Liver (tissue), 9 donors: Measurements from ENCODE around the gene DNAL4. TPM values are rescaled to one million over a fixed set of nuclear protein-coding genes. Genes with fewer than 3 reads are reported as not detected.

ENCODE experiments used
- DNase-seq: peaks from one replicate; pipeline ENCODE4 v3.0.0-alpha.2; 2017; ENCODE audit warnings: low spot score
- H3K27ac ChIP-seq, 2 donors: one replicate each; pipeline ENCODE4 v1.7.0; 2013; ENCODE audit warnings: inconsistent platforms in 2 of 2, low read length in 2 of 2, control low read depth in 1 of 2, low read depth in 1 of 2, mild to moderate bottlenecking in 1 of 2
- H3K27me3 ChIP-seq, 4 donors: one replicate each; pipeline versions ENCODE4 v1.6.1 to v1.7.0; 2013; ENCODE audit warnings: low read length in 3 of 4, inconsistent platforms in 1 of 4, mild to moderate bottlenecking in 1 of 4, moderate library complexity in 1 of 4; ENCODE audit not compliant: control insufficient read depth in 4 of 4, insufficient read depth in 4 of 4
- H3K36me3 ChIP-seq, 4 donors: one replicate each; pipeline versions ENCODE4 v1.6.1 to v1.7.0; 2013; ENCODE audit warnings: low read length in 3 of 4, mild to moderate bottlenecking in 3 of 4, low read depth in 1 of 4, moderate library complexity in 1 of 4; ENCODE audit not compliant: control insufficient read depth in 4 of 4, insufficient read depth in 3 of 4
- H3K4me1 ChIP-seq, 4 donors: one replicate each; pipeline versions ENCODE4 v1.6.1 to v1.7.0; 2013; ENCODE audit warnings: low read length in 3 of 4, mild to moderate bottlenecking in 3 of 4, moderate library complexity in 1 of 4; ENCODE audit not compliant: control insufficient read depth in 4 of 4, insufficient read depth in 4 of 4
- H3K4me3 ChIP-seq, 3 donors: one replicate each; pipeline versions ENCODE4 v1.6.1 to v1.7.0; 2013; ENCODE audit warnings: low read length in 3 of 3, control low read depth in 1 of 3, low read depth in 1 of 3, mild to moderate bottlenecking in 1 of 3
- H3K9ac ChIP-seq, 2 donors: one replicate each; pipeline ENCODE4 v1.7.0; 2013; ENCODE audit warnings: low read length in 2 of 2, mild to moderate bottlenecking in 2 of 2, moderate library complexity in 2 of 2, control low read depth in 1 of 2, low read depth in 1 of 2
- H3K9me3 ChIP-seq, 4 donors: one replicate each; pipeline versions ENCODE4 v1.6.1 to v1.7.0; 2013; ENCODE audit warnings: low read length in 3 of 4; ENCODE audit not compliant: control insufficient read depth in 4 of 4
- EGR1 ChIP-seq, 2 donors: IDR thresholded peaks; 2 replicates each; pipeline ENCODE4 v1.6.1; 2016 to 2018; ENCODE audit warnings: antibody characterized with exemption in 2 of 2, low read depth in 2 of 2
- FOXA1 ChIP-seq: IDR thresholded peaks from 2 replicates; pipeline ENCODE4 v1.6.1; 2016; ENCODE audit warnings: antibody characterized with exemption
- GABPA ChIP-seq, 2 donors: IDR thresholded peaks in 1 of 2; conservative IDR thresholded peaks in 1 of 2; 2 replicates each; pipeline ENCODE4 v1.6.1; 2016; ENCODE audit warnings: antibody characterized with exemption in 2 of 2, mild to moderate bottlenecking in 1 of 2, moderate library complexity in 1 of 2
- HNF4A ChIP-seq, 2 donors: conservative IDR thresholded peaks; 2 replicates each; pipeline ENCODE4 v1.6.1; 2016; ENCODE audit warnings: antibody characterized with exemption in 2 of 2, mild to moderate bottlenecking in 2 of 2
- HNF4G ChIP-seq: IDR thresholded peaks from 2 replicates; pipeline ENCODE4 v1.6.1; 2016; ENCODE audit warnings: antibody characterized with exemption
- JUND ChIP-seq, 2 donors: IDR thresholded peaks; 2 replicates each; pipeline ENCODE4 v1.6.1; 2016; ENCODE audit warnings: antibody characterized with exemption in 2 of 2
- NR2F2 ChIP-seq: IDR thresholded peaks from 2 replicates; pipeline ENCODE4 v1.6.1; 2016; ENCODE audit warnings: antibody characterized with exemption
- RAD21 ChIP-seq, 2 donors: IDR thresholded peaks; 2 replicates each; pipeline ENCODE4 v1.6.1; 2016; ENCODE audit warnings: antibody characterized with exemption in 2 of 2, mild to moderate bottlenecking in 2 of 2
- RXRA ChIP-seq, 2 donors: IDR thresholded peaks; 2 replicates each; pipeline ENCODE4 v1.6.1; 2017 to 2018; ENCODE audit warnings: antibody characterized with exemption in 2 of 2, mild to moderate bottlenecking in 1 of 2
- SP1 ChIP-seq: IDR thresholded peaks from 2 replicates; pipeline ENCODE4 v1.6.1; 2018; ENCODE audit warnings: antibody characterized with exemption, mild to moderate bottlenecking
- TAF1 ChIP-seq: conservative IDR thresholded peaks from 2 replicates; pipeline ENCODE4 v1.6.1; 2016; ENCODE audit warnings: antibody characterized with exemption, mild to moderate bottlenecking
- WGBS: extraction: QIAGEN DNeasy Blood & Tissue Kit; methylation state at CpG from one replicate; pipeline ENCODE4 v1.1.7; 2013; 5-methylcytosine and 5-hydroxymethylcytosine counted together
- polyA plus RNA-seq, 2 donors: library from polyadenylated mRNA; stranded (reverse) in 1 of 2; unstranded in 1 of 2; fragments of 200-250 nt in 1 of 2; fragments of >200 nt in 1 of 2; fragmentation: Nextera tagmentation in 1 of 2; extraction: Ambion mirVana in 1 of 2; gene quantifications; one replicate each; pipeline versions ENCODE4 v1.2.1 to v1.2.3, GENCODE V29; 2013 to 2015
- total RNA-seq, 2 donors: library from RNA; depleted of rRNA; stranded (reverse); fragments of >200 nt; gene quantifications; one replicate each; pipeline ENCODE4 v1.2.3, GENCODE V29; 2014
- TF ChIP-seq, protein P1 (sequence below): fragments of 150-350 bp; IDR thresholded peaks from 2 replicates; pipeline ENCODE4 v1.5.1; 2017; ENCODE audit warnings: improper control_type of control experiment, low read depth, low read length; ENCODE audit not compliant: missing input control
- TF ChIP-seq, protein P2 (sequence below): IDR thresholded peaks from 2 replicates; pipeline ENCODE4 v1.6.1; 2016; ENCODE audit warnings: antibody characterized with exemption
- TF ChIP-seq, protein P3 (sequence below): IDR thresholded peaks from 2 replicates; pipeline ENCODE4 v1.6.1; 2016; ENCODE audit warnings: antibody characterized with exemption
- TF ChIP-seq, protein P4 (sequence below): IDR thresholded peaks from 2 replicates; pipeline ENCODE4 v1.6.1; 2016; ENCODE audit warnings: antibody characterized with exemption, mild to moderate bottlenecking
- TF ChIP-seq, protein P5 (sequence below): IDR thresholded peaks from 2 replicates; pipeline ENCODE4 v1.6.1; 2016; ENCODE audit warnings: antibody characterized with exemption
- donor health status: healthy.
- donor health status: healthy.
- donor health status: healthy.
- donor health status: healthy.
- donor health status: healthy.

DNAL4 gene
- total and polyA plus RNA-seq, 4 donors: 4.0 to 5.6 (median 4.9) TPM

DNA sequence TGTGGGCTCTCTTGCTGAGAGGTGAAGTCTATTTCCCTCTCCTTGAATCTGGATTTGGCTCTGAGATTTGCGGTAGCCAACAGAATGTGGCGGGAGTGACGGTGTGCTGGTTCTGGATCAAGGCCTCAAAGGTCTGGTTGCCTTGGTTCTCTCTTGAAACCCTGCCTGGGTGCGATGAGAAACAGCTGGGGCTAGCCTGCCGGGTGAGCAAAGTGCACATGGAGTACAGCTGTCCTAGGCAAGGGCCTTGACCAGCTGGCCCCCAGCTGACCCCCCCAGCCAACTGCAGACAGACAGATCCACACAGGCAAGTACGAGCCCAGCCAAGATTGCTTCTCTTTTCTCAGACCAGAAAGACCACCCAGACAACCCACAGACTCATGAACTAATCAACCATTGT, 49.0 kb downstream of the DNAL4 start (continued):
- TF ChIP-seq, protein P1, sequence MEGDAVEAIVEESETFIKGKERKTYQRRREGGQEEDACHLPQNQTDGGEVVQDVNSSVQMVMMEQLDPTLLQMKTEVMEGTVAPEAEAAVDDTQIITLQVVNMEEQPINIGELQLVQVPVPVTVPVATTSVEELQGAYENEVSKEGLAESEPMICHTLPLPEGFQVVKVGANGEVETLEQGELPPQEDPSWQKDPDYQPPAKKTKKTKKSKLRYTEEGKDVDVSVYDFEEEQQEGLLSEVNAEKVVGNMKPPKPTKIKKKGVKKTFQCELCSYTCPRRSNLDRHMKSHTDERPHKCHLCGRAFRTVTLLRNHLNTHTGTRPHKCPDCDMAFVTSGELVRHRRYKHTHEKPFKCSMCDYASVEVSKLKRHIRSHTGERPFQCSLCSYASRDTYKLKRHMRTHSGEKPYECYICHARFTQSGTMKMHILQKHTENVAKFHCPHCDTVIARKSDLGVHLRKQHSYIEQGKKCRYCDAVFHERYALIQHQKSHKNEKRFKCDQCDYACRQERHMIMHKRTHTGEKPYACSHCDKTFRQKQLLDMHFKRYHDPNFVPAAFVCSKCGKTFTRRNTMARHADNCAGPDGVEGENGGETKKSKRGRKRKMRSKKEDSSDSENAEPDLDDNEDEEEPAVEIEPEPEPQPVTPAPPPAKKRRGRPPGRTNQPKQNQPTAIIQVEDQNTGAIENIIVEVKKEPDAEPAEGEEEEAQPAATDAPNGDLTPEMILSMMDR: no peak
- TF ChIP-seq RXRA (IDR thresholded peaks at IDR 0.05): peak; percentile 80 to 89
- TF ChIP-seq, protein P2, sequence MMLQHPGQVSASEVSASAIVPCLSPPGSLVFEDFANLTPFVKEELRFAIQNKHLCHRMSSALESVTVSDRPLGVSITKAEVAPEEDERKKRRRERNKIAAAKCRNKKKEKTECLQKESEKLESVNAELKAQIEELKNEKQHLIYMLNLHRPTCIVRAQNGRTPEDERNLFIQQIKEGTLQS: no peak

DNA sequence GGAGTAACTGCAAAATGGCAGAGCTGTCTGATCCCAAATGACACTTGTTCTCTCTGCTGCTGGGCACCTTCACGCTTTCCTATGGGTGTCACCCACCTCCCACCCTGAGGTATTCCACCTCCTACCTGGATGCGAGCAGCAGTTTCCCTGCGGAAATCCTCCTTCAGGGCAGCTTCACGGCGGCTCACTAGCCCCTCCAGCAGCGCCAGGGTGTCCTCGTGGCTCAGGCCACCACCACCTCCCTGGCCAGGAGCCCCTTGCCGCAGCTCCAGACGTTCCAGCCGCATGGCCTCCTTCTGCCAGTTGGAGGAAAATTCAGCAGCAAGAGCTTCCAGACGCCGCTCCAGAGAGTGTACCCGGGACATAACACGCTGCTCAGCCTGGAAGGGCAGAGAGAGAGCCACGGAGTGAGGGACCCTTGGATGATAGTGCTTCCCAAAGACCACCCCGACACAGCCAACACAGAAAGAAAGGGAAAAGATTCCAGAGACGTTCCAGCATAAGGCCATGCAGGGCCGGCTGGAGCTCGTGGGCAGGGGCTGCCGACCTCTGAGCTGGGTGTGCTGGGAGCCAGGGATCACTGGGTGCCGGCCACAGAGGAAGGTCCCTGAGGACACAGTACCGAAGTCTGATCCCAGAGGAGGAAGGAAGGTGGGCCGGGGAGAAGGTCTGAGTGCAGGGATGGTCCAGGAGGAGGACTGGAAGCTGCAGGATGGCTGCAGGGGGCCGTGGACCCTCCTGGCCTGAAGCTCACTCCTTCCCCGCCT, 51.6 kb downstream of the DNAL4 start:
- no peak for DNase-seq
- H3K9ac ChIP-seq: no peak overlapping the region
- no peaks in the 10 kb centered on the region for H3K27me3 ChIP-seq
- TF ChIP-seq RAD21 (IDR thresholded peaks at IDR 0.05) (no peak), SP1 (no peak), GABPA (IDR thresholded peaks at IDR 0.05 in 1 of 2, conservative IDR thresholded peaks at IDR 0.05 in 1 of 2) (no peak), FOXA1 (no peak), HNF4G (no peak), HNF4A (conservative IDR thresholded peaks at IDR 0.05) (no peak)
- TF ChIP-seq, protein P3, sequence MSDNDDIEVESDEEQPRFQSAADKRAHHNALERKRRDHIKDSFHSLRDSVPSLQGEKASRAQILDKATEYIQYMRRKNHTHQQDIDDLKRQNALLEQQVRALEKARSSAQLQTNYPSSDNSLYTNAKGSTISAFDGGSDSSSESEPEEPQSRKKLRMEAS: no peak
- TF ChIP-seq, protein P2: no peak
- TF ChIP-seq, protein P4, sequence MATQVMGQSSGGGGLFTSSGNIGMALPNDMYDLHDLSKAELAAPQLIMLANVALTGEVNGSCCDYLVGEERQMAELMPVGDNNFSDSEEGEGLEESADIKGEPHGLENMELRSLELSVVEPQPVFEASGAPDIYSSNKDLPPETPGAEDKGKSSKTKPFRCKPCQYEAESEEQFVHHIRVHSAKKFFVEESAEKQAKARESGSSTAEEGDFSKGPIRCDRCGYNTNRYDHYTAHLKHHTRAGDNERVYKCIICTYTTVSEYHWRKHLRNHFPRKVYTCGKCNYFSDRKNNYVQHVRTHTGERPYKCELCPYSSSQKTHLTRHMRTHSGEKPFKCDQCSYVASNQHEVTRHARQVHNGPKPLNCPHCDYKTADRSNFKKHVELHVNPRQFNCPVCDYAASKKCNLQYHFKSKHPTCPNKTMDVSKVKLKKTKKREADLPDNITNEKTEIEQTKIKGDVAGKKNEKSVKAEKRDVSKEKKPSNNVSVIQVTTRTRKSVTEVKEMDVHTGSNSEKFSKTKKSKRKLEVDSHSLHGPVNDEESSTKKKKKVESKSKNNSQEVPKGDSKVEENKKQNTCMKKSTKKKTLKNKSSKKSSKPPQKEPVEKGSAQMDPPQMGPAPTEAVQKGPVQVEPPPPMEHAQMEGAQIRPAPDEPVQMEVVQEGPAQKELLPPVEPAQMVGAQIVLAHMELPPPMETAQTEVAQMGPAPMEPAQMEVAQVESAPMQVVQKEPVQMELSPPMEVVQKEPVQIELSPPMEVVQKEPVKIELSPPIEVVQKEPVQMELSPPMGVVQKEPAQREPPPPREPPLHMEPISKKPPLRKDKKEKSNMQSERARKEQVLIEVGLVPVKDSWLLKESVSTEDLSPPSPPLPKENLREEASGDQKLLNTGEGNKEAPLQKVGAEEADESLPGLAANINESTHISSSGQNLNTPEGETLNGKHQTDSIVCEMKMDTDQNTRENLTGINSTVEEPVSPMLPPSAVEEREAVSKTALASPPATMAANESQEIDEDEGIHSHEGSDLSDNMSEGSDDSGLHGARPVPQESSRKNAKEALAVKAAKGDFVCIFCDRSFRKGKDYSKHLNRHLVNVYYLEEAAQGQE: no peak
- H3K9me3 ChIP-seq: no peaks in the 10 kb centered on the region
- H3K4me3 ChIP-seq: no peak overlapping the region
- WGBS: 94% methylated on average over 25 of the region's 25 CpGs
- peaks cover 42 to 90% (median 68%) of the 10 kb centered on the region in 4 donors for H3K36me3 ChIP-seq
- H3K27ac ChIP-seq: no peak overlapping the region
- peaks cover 5 to 12% (median 7%) of the 10 kb centered on the region in 4 donors for H3K4me1 ChIP-seq

DNA sequence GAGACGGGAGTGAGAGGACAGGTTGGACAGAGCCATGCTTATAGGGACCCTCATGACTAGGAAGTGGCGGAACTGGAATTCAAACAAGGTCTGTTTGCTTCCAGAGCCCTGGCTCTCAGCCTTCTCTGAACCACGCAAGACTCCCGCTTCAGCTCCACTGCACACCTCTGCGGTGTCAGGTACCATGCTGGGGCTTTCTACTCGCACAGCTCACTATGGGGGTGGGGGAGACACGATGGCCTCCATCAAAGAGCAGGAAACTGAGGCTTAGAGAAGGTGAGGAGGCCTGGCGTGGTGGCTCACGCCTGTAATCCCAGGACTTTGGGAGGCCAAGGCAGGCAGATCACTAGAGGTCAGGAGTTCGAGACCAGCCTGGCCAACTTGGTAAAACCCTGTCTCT, 52.4 kb downstream of the DNAL4 start:
- Histone ChIP-seq H3K4me1 (peaks cover 5 to 14% (median 10%) of the 10 kb centered on the region in 4 donors), H3K4me3 (no peak overlapping the region), H3K9me3 (no peaks in the 10 kb centered on the region), H3K27ac (no peak overlapping the region), H3K27me3 (no peaks in the 10 kb centered on the region), H3K36me3 (peaks cover 46 to 98% (median 73%) of the 10 kb centered on the region in 4 donors), H3K9ac (no peak overlapping the region)
- 93% methylated on average over 10 of the region's 10 CpGs for WGBS
- DNase-seq: no peak
- TF ChIP-seq FOXA1 (no peak), JUND (IDR thresholded peaks at IDR 0.05) (no peak), TAF1 (no peak), RAD21 (IDR thresholded peaks at IDR 0.05) (no peak), SP1 (no peak), NR2F2 (no peak), HNF4G (no peak), HNF4A (conservative IDR thresholded peaks at IDR 0.05) (no peak), EGR1 (IDR thresholded peaks at IDR 0.05; ENCODE audit: low read depth in 2 of 2) (no peak), GABPA (IDR thresholded peaks at IDR 0.05 in 1 of 2, conservative IDR thresholded peaks at IDR 0.05 in 1 of 2) (no peak)
- TF ChIP-seq, protein P2: no peak
- TF ChIP-seq, protein P4: no peak
- TF ChIP-seq, protein P5, sequence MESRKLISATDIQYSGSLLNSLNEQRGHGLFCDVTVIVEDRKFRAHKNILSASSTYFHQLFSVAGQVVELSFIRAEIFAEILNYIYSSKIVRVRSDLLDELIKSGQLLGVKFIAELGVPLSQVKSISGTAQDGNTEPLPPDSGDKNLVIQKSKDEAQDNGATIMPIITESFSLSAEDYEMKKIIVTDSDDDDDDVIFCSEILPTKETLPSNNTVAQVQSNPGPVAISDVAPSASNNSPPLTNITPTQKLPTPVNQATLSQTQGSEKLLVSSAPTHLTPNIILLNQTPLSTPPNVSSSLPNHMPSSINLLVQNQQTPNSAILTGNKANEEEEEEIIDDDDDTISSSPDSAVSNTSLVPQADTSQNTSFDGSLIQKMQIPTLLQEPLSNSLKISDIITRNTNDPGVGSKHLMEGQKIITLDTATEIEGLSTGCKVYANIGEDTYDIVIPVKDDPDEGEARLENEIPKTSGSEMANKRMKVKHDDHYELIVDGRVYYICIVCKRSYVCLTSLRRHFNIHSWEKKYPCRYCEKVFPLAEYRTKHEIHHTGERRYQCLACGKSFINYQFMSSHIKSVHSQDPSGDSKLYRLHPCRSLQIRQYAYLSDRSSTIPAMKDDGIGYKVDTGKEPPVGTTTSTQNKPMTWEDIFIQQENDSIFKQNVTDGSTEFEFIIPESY: no peak
